GM12872 (cell line): ENCODE measurements around the gene SUOX.

ENCODE experiments used
- TF ChIP-seq, protein P1 (sequence below): IDR thresholded peaks from 3 replicates; pipeline ENCODE4 v1.5.1; 2011; ENCODE audit warnings: low read depth, mild to moderate bottlenecking, low read length, moderate library complexity; ENCODE audit not compliant: insufficient read depth

SUOX gene

DNA sequence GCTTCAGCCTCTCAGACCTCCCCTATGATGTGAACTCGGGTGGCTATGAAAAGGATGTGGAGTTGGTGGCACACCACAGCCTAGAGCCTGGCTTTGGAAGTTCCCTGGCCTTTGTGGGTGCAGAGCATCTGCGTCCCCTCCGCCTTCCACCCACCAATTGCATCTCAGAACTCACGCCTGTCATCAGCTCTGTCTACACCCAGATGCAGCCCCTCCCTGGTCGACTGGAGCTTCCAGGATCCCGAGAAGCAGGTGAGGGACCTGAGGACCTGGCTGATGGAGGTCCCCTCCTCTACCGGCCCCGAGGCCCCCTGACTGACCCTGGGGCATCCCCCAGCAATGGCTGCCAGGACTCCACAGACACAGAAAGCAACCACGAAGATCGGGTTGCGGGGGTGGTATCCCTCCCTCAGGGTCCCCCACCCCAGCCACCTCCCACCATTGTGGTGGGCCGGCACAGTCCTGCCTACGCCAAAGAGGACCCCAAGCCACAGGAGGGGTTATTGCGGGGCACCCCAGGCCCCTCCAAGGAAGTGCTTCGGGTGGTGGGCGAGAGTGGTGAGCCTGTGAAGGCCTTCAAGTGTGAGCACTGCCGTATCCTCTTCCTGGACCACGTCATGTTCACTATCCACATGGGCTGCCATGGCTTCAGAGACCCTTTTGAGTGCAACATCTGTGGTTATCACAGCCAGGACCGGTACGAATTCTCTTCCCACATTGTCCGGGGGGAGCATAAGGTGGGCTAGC, 37.7 kb downstream of the SUOX start:
- TF ChIP-seq, protein P1, sequence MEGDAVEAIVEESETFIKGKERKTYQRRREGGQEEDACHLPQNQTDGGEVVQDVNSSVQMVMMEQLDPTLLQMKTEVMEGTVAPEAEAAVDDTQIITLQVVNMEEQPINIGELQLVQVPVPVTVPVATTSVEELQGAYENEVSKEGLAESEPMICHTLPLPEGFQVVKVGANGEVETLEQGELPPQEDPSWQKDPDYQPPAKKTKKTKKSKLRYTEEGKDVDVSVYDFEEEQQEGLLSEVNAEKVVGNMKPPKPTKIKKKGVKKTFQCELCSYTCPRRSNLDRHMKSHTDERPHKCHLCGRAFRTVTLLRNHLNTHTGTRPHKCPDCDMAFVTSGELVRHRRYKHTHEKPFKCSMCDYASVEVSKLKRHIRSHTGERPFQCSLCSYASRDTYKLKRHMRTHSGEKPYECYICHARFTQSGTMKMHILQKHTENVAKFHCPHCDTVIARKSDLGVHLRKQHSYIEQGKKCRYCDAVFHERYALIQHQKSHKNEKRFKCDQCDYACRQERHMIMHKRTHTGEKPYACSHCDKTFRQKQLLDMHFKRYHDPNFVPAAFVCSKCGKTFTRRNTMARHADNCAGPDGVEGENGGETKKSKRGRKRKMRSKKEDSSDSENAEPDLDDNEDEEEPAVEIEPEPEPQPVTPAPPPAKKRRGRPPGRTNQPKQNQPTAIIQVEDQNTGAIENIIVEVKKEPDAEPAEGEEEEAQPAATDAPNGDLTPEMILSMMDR: no peak

DNA sequence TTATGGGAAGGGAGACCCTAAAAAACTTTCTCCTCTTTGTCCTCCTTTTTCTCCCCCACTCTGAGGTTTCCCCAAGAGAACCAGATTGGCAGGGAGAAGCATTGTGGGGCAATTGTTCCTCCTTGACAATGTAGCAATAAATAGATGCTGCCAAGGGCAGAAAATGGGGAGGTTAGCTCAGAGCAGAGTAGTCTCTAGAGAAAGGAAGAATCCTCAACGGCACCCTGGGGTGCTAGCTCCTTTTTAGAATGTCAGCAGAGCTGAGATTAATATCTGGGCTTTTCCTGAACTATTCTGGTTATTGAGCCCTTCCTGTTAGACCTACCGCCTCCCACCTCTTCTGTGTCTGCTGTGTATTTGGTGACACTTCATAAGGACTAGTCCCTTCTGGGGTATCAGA, 40.1 kb downstream of the SUOX start:
- TF ChIP-seq, protein P1: no peak

DNA sequence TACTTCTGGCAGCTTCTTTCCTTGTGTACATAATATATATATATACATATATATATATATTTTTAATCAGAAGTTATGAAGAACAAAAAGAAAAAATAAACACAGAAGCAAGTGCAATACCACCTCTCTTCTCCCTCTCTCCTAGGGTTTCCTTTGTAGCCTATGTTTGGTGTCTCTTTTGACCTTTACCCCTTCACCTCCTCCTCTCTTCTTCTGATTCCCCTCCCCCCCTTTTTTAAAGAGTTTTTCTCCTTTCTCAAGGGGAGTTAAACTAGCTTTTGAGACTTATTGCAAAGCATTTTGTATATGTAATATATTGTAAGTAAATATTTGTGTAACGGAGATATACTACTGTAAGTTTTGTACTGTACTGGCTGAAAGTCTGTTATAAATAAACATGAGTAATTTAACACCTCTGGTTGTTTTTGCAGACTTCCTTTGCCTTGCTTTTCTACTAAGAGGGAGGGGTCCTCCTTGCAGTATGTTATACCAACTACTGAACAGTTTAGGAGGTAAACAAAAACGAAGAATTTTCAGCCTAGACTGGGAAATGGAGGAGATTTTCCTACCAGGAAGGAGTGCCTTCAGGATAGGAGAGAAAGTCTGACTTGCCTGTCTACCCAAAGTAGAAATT, 41.1 kb downstream of the SUOX start:
- TF ChIP-seq, protein P1: no peak

DNA sequence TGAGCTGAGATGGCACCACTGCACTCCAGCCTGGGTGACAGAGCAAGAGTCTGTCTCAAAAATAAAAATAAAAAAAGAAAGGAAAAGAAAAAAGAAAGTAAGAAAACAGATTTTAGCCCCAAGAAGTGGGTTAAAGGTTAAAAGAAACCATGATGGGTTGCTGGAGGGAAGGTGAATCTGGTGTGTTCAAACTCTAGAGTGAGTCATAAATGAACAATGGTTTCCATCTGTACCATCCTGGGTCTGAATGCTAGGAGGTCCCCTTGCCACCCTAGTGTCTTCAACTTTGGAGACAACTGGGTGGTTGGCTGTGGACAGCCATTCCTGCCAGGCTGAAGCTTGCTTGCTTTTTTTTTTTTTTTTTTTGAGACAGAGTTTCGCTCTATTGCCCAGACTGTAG, 43.1 kb downstream of the SUOX start:
- TF ChIP-seq, protein P1: no peak

DNA sequence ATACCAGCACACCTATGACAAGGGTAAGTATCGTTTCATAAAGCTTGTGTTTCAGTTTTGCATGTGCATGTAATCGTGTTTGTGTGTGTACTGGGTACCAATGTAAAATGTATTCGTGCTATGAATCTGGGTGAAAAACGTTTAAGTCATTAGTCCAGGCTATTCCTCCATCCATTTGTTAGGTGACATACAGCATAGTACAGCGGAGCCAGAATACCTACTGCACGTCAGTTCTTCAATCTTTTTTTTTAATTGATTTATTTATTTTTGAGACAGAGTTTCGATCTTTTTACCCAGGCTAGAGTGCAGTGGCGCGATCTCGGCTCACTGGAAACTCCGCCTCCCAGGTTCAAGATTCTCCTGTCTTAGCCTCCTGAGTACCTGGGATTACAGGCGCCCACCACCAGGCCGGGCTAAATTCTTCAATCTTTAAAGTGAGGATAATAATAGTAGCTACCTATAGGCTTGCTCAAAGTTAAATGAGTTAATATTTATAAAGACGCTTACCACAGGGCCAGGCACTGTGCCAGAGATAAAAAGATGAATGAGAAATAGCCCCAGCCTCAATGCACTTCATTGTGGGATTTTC, 44.0 kb downstream of the SUOX start:
- TF ChIP-seq, protein P1: no peak

DNA sequence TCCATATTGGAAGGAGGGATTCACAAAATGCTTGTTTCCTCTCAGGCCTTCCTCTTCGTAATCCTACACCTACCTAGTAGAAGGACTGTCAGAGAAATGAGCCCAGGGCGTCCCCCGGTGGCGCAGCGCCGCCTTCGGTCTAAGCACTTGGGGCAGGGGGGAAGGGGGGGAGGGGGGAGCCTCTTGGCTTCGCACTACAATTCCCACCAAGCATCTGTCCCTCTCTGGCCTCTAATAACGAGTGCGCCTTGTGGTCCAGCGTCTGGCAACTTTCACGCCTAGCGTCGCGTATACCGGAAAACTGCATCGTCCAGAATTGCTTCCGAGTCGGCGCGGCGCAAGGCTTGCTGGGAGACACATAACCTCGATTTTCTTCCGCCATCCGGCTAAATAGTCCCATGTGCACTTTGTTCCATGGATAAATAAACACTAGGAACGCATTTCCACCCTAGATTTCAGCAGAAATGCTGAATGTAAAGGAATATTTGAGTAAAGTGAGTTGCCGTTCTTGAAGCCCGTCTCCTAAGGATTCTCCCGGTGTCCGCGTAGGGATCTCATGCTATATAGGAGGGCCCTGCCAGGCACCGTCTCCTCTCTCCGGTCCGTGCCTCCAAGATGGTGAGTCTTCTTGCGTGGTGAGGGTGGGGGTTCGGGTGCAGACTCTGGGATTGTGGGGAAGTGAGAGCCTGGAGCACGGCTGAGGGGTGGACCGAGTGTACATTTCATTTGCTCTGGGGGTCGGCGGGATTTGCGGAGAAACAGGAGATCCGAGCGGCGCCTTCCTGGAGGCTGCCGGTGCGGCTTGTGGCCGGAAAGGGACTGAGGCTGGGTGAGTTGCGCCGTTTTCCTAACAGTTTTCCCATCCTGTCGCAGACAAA, 44.7 kb downstream of the SUOX start, which contains the start of gene RPS26:
TSS of gene RPS26 (plus strand) at position 367 of the 878 bp plus-strand sequence. CDS start at position 616, 249 bp downstream.
- TF ChIP-seq, protein P1: peak; percentile 52; the same call in 2 of the 3 replicates

DNA sequence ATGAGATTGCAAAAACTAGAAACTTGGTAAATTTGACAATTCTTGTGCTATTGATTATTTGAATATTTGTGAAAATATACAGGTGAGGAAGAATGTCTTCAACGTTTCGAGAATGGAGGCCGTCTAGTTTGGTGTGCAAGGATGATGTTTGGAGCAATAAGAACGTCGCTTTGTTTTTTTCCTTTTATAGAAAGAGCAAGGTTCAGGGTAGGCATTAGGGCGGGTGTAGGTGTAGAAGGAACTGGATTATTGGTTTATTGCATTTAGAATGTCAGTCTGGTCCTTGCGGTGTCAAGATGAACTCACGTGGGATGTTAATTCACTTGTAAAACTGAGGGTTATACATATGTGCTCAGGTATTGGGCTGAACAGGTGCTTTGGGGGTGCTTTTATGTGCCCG, 45.8 kb downstream of the SUOX start:
- TF ChIP-seq, protein P1: no peak
